Neural progenitor cell (in vitro differentiated cells): ENCODE results near the gene SLC22A16. TPM values are rescaled to one million over a fixed set of nuclear protein-coding genes. Genes with fewer than 3 reads are reported as not detected.
"Not testable (repeated sequence)": the region's sequence is repeated elsewhere in the genome, so short reads cannot be mapped to it uniquely, and the experiment has no call there.

Experiments used
- DNase-seq: peaks from one replicate; pipeline ENCODE4 v3.0.0-alpha.2; 2016; ENCODE audit warnings: low spot score
- H2AFZ ChIP-seq: fragments of 200-600 bp; sonication (generic); replicated peaks from 2 replicates; pipeline ENCODE4 v1.6.1; 2016; ENCODE audit warnings: antibody characterized with exemption
- H3F3A ChIP-seq: fragments of 200-600 bp; sonication (generic); 2 replicates; pipeline ENCODE4 v1.6.1; 2016; ENCODE audit warnings: antibody characterized with exemption, low read depth
- H3K27ac ChIP-seq: fragments of 200-600 bp; sonication (generic); 2 replicates; pipeline ENCODE4 v1.5.1; 2016; ENCODE audit warnings: mild to moderate bottlenecking
- H3K27me3 ChIP-seq: fragments of 200-600 bp; sonication (generic); 2 replicates; pipeline ENCODE4 v1.6.1; 2016; ENCODE audit warnings: mild to moderate bottlenecking, moderate library complexity
- H3K36me3 ChIP-seq: fragments of 200-600 bp; sonication (generic); 2 replicates; pipeline ENCODE4 v1.5.1; 2016
- H3K4me1 ChIP-seq: fragments of 200-600 bp; sonication (generic); 2 replicates; pipeline ENCODE4 v1.6.1; 2016; ENCODE audit warnings: mixed run types
- H3K4me2 ChIP-seq: fragments of 200-600 bp; sonication (generic); 2 replicates; pipeline ENCODE4 v1.6.1; 2016
- H3K4me3 ChIP-seq: fragments of 200-600 bp; sonication (generic); 2 replicates; pipeline ENCODE4 v1.5.1; 2016
- H3K79me2 ChIP-seq: fragments of 200-600 bp; sonication (generic); 2 replicates; pipeline ENCODE4 v1.6.1; 2016; ENCODE audit warnings: low read depth
- H3K9ac ChIP-seq: fragments of 200-600 bp; sonication (generic); 2 replicates; pipeline ENCODE4 v1.6.1; 2016
- H3K9me3 ChIP-seq: fragments of 200-600 bp; sonication (generic); 2 replicates; pipeline ENCODE4 v1.5.1; 2016; ENCODE audit warnings: low read depth
- H4K20me1 ChIP-seq: fragments of 200-600 bp; sonication (generic); 2 replicates; pipeline ENCODE4 v1.6.1; 2016; ENCODE audit warnings: low read depth
- H3K27ac Mint-ChIP-seq: 3 replicates; pipeline ENCODE4 v1.8.0; 2021; ENCODE audit warnings: mixed read lengths
- H3K27me3 Mint-ChIP-seq: 2 replicates; pipeline ENCODE4 v1.8.0; 2022; ENCODE audit warnings: low read depth, mild to moderate bottlenecking, inconsistent platforms, moderate library complexity, mixed read lengths; ENCODE audit not compliant: insufficient read depth
- H3K36me3 Mint-ChIP-seq: 3 replicates; pipeline ENCODE4 v1.8.0; 2021; ENCODE audit warnings: mixed read lengths
- H3K4me1 Mint-ChIP-seq: 3 replicates; pipeline ENCODE4 v1.8.0; 2021; ENCODE audit warnings: mixed read lengths
- H3K4me3 Mint-ChIP-seq: 3 replicates; pipeline ENCODE4 v1.8.0; 2021; ENCODE audit warnings: mild to moderate bottlenecking, moderate library complexity, mixed read lengths
- H3K9me3 Mint-ChIP-seq: 3 replicates; pipeline ENCODE4 v1.8.0; 2020; ENCODE audit warnings: mixed read lengths
- CTCF ChIP-seq: fragments of 200-600 bp; sonication (generic); IDR thresholded peaks from 2 replicates; pipeline ENCODE4 v1.5.1; 2017; ENCODE audit warnings: antibody characterized with exemption, mild to moderate bottlenecking
- EZH2 ChIP-seq: fragments of 200-600 bp; sonication (generic); IDR thresholded peaks from 2 replicates; pipeline ENCODE4 v1.6.1; 2017; ENCODE audit warnings: antibody characterized with exemption, mild to moderate bottlenecking, moderate library complexity
- EZH2phosphoT487 ChIP-seq: fragments of 200-600 bp; sonication (generic); IDR thresholded peaks from 2 replicates; pipeline ENCODE4 v1.6.1; 2017; ENCODE audit warnings: antibody characterized with exemption
- total RNA-seq: library from RNA; depleted of rRNA; stranded (reverse); fragments of >200 nt; gene quantifications from 2 replicates; pipeline ENCODE4 v1.2.3, GENCODE V29; 2015; ENCODE audit warnings: low replicate concordance

The SLC22A16 gene
- total RNA-seq, 1 donor from 2014 or later, result not detected

GRCh38 chr6:110514818-110515217 lies 38.4 kb upstream of the SLC22A16 start:
- Mint-ChIP-seq H3K27me3 (peaks cover 2% of the 10 kb centered on the region), H3K4me3 (no peak overlapping the region), H3K27ac (no peak overlapping the region), H3K4me1 (no peaks in the 10 kb centered on the region), H3K36me3 (no peaks in the 10 kb centered on the region), H3K9me3 (no peaks in the 10 kb centered on the region)
- no peaks in the 10 kb centered on the region for H3K36me3 ChIP-seq
- H3K4me1 ChIP-seq, result peaks cover 3% of the 10 kb centered on the region
- no peaks in the 10 kb centered on the region for H3K27me3 ChIP-seq
- H3K79me2 ChIP-seq, result no peaks in the 10 kb centered on the region
- TF ChIP-seq EZH2 (no peak), CTCF (no peak), EZH2phosphoT487 (no peak)
- H3K4me3 ChIP-seq, result no peak overlapping the region
- H3K27ac ChIP-seq, result no peak overlapping the region
- no peak overlapping the region for H3K4me2 ChIP-seq
- H3K9ac ChIP-seq, result no peak overlapping the region
- H4K20me1 ChIP-seq, result no peaks in the 10 kb centered on the region
- no peaks in the 10 kb centered on the region for H3K9me3 ChIP-seq
- H3F3A ChIP-seq, result no peaks in the 10 kb centered on the region
- no peak for DNase-seq
- H2AFZ ChIP-seq, result no peak overlapping the region

- Histone ChIP-seq H3K36me3 (no peaks in the 10 kb centered on the region), H3K4me2 (no peak overlapping the region), H2AFZ (no peak overlapping the region), H3F3A (no peaks in the 10 kb centered on the region), H4K20me1 (no peaks in the 10 kb centered on the region), H3K4me1 (no peaks in the 10 kb centered on the region), H3K27ac (no peak overlapping the region), H3K27me3 (no peaks in the 10 kb centered on the region), H3K9me3 (no peaks in the 10 kb centered on the region), H3K79me2 (no peaks in the 10 kb centered on the region), H3K4me3 (no peak overlapping the region), H3K9ac (no peak overlapping the region)
- no peak overlapping the region for H3K27ac Mint-ChIP-seq
- DNase-seq, result no peak
- H3K36me3 Mint-ChIP-seq, result no peaks in the 10 kb centered on the region
- no peaks in the 10 kb centered on the region for H3K4me1 Mint-ChIP-seq
- H3K27me3 Mint-ChIP-seq, result peaks cover 2% of the 10 kb centered on the region
- H3K4me3 Mint-ChIP-seq, result no peak overlapping the region
- H3K9me3 Mint-ChIP-seq, result peaks cover 5% of the 10 kb centered on the region
- no peak for TF ChIP-seq CTCF
- TF ChIP-seq EZH2phosphoT487, result no peak
- no peak for TF ChIP-seq EZH2
Measured at GRCh38 chr6:110512991-110513390, 36.6 kb upstream of the SLC22A16 start.

- H2AFZ ChIP-seq, result not testable (repeated sequence)
Measured at GRCh38 chr6:110512549-110512948, 36.1 kb upstream of the SLC22A16 start.

GRCh38 chr6:110511401-110511800 lies 35.0 kb upstream of the SLC22A16 start:
- Histone ChIP-seq H3K27me3 (no peaks in the 10 kb centered on the region), H3F3A (no peaks in the 10 kb centered on the region), H3K27ac (no peak overlapping the region), H3K9me3 (no peaks in the 10 kb centered on the region), H3K9ac (no peak overlapping the region), H4K20me1 (no peaks in the 10 kb centered on the region), H2AFZ (no peak overlapping the region), H3K4me3 (no peak overlapping the region), H3K79me2 (no peaks in the 10 kb centered on the region), H3K4me1 (no peaks in the 10 kb centered on the region), H3K4me2 (no peak overlapping the region), H3K36me3 (no peaks in the 10 kb centered on the region)
- Mint-ChIP-seq H3K9me3 (peaks cover 12% of the 10 kb centered on the region), H3K27me3 (peaks cover 2% of the 10 kb centered on the region), H3K27ac (no peak overlapping the region), H3K4me1 (no peaks in the 10 kb centered on the region), H3K4me3 (no peak overlapping the region), H3K36me3 (no peaks in the 10 kb centered on the region)
- no peak for DNase-seq
- no peak for TF ChIP-seq EZH2phosphoT487
- TF ChIP-seq EZH2, result no peak
- no peak for TF ChIP-seq CTCF

More at GRCh38 chr6:110512549-110512948, 36.1 kb upstream of the SLC22A16 start:
- H3K36me3 ChIP-seq, H3F3A ChIP-seq, H3K9ac ChIP-seq, H3K4me3 ChIP-seq, H3K27me3 ChIP-seq, H3K27ac Mint-ChIP-seq, H3K4me2 ChIP-seq, H3K9me3 ChIP-seq, H3K27ac ChIP-seq, H3K27me3 Mint-ChIP-seq, H3K9me3 Mint-ChIP-seq, H3K4me3 Mint-ChIP-seq, H3K36me3 Mint-ChIP-seq, H3K79me2 ChIP-seq, DNase-seq, H4K20me1 ChIP-seq, H3K4me1 ChIP-seq, H3K4me1 Mint-ChIP-seq: not testable (repeated sequence)
